Endothelial cell of umbilical vein (primary cell): ENCODE measurements around the gene ENGASE. TPM values are rescaled to one million over a fixed set of nuclear protein-coding genes. Genes with fewer than 3 reads are reported as not detected.

Source experiments
- BruUV-seq: library from RNA; stranded (reverse); fragments of 400-500 nt; replicated peaks from 2 replicates; lab custom pipeline; 2021; lab: Mats Ljungman, UMichigan
- CTCF ChIA-PET: fragments of 300-600, 350-600 bp; sonication (Branson Sonifier 250); formaldehyde crosslinking; loops from one replicate; lab custom pipeline; 2021; ENCODE audit warnings: antibody characterized with exemption, inconsistent platforms; lab: Charles Lee
- POLR2A ChIA-PET: fragments of 300-600, 350-600 bp; sonication (Branson Sonifier 250); formaldehyde crosslinking; loops from one replicate; lab custom pipeline; 2021; ENCODE audit warnings: antibody characterized with exemption, inconsistent platforms; lab: Charles Lee
- DNase-seq: peaks from one replicate; pipeline ENCODE4 v3.0.0-alpha.2; 2011; ENCODE audit warnings: low read depth, low spot score
- FAIRE-seq: peaks from 2 replicates; lab custom pipeline; 2011; peaks lifted over from hg19 to GRCh38; lab: Jason Lieb, UNC
- H2AFZ ChIP-seq: 2 replicates; pipeline ENCODE4 v1.6.0; 2012; ENCODE audit warnings: low read depth, low read length, control low read depth, inconsistent platforms
- H3K27ac ChIP-seq: 2 replicates; pipeline ENCODE4 v1.5.1; 2011; ENCODE audit warnings: low read depth, mild to moderate bottlenecking, control low read depth, low read length, moderate library complexity; ENCODE audit not compliant: insufficient read depth
- H3K27me3 ChIP-seq, 2 experiments: 2 replicates each; pipeline versions ENCODE4 v1.6.0 to v1.6.1; 2011; ENCODE audit warnings: low read length in 2 of 2, mixed read lengths in 1 of 2; ENCODE audit not compliant: control insufficient read depth in 2 of 2, insufficient read depth in 2 of 2
- H3K36me3 ChIP-seq, 2 experiments: 2 replicates in 1 of 2; 3 replicates in 1 of 2; pipeline ENCODE4 v1.5.1; 2011; ENCODE audit warnings: low read length in 2 of 2, mild to moderate bottlenecking in 1 of 2, moderate library complexity in 1 of 2; ENCODE audit not compliant: control insufficient read depth in 2 of 2, insufficient read depth in 2 of 2; ENCODE audit errors: extremely low read depth in 1 of 2
- H3K4me1 ChIP-seq: 3 replicates; pipeline ENCODE4 v1.5.1; 2011; ENCODE audit warnings: mild to moderate bottlenecking, low read length; ENCODE audit not compliant: control insufficient read depth, insufficient read depth; ENCODE audit errors: extremely low read depth
- H3K4me2 ChIP-seq: 2 replicates; pipeline ENCODE4 v1.6.1; 2011; ENCODE audit warnings: low read length, control low read depth, mixed read lengths; ENCODE audit not compliant: insufficient read depth
- H3K4me3 ChIP-seq, 3 experiments: fragments of 200-600 bp in 1 of 3; sonication (generic), shearing (Covaris generic) in 1 of 3; replicated peaks in 1 of 3; 2 replicates each; pipeline ENCODE4 v1.5.1; 2011 to 2016; ENCODE audit warnings: control low read depth in 3 of 3, low read length in 3 of 3, mild to moderate bottlenecking in 2 of 3, inconsistent platforms in 1 of 3, low read depth in 1 of 3, moderate library complexity in 1 of 3; ENCODE audit not compliant: insufficient read depth in 1 of 3
- H3K79me2 ChIP-seq: 2 replicates; pipeline ENCODE4 v1.6.0; 2012; ENCODE audit warnings: low read length, inconsistent platforms; ENCODE audit not compliant: control insufficient read depth, insufficient read depth
- H3K9ac ChIP-seq: replicated peaks from 2 replicates; pipeline ENCODE3; 2011; ENCODE audit warnings: low read length, control low read depth; ENCODE audit not compliant: insufficient read depth; ENCODE audit errors: extremely low read depth
- H3K9me1 ChIP-seq: replicated peaks from 3 replicates; pipeline ENCODE4 v1.6.0; 2011; ENCODE audit warnings: mild to moderate bottlenecking, low read length; ENCODE audit not compliant: control insufficient read depth, insufficient read depth; ENCODE audit errors: extremely low read depth
- H3K9me3 ChIP-seq: replicated peaks from 2 replicates; pipeline ENCODE4 v1.5.1; 2012; ENCODE audit warnings: low read length, inconsistent platforms; ENCODE audit not compliant: control insufficient read depth, insufficient read depth
- H4K20me1 ChIP-seq: replicated peaks from 2 replicates; pipeline ENCODE3; 2011; ENCODE audit warnings: mild to moderate bottlenecking, low read length; ENCODE audit not compliant: control insufficient read depth, insufficient read depth; ENCODE audit errors: extremely low read depth
- EZH2 ChIP-seq: IDR thresholded peaks from 2 replicates; pipeline ENCODE4 v1.6.1; 2012; ENCODE audit warnings: borderline replicate concordance, low read depth, mild to moderate bottlenecking, moderate library complexity, low read length, inconsistent platforms; ENCODE audit not compliant: severe bottlenecking
- FOS ChIP-seq: IDR thresholded peaks from 2 replicates; pipeline ENCODE4 v1.6.1; 2011; ENCODE audit warnings: mild to moderate bottlenecking, low read length, moderate library complexity, borderline replicate concordance; ENCODE audit not compliant: insufficient read depth
- GATA2 ChIP-seq: IDR thresholded peaks from 2 replicates; pipeline ENCODE4 v1.7.0; 2011; ENCODE audit warnings: low read depth, mild to moderate bottlenecking, moderate library complexity, mixed read lengths, low read length; ENCODE audit not compliant: insufficient read length, insufficient read depth
- JUN ChIP-seq: IDR thresholded peaks from 2 replicates; pipeline ENCODE4 v1.6.1; 2011; ENCODE audit warnings: borderline replicate concordance, low read depth; ENCODE audit not compliant: insufficient read length, insufficient read depth
- MYC ChIP-seq: IDR thresholded peaks from one replicate; pipeline ENCODE4 v1.6.1; 2011; ENCODE audit warnings: mild to moderate bottlenecking, low read depth, low read length
- POLR2A ChIP-seq: IDR thresholded peaks from 2 replicates; pipeline ENCODE4 v1.6.1; 2012; ENCODE audit warnings: low read depth, mild to moderate bottlenecking, control low read depth, low read length
- POLR2AphosphoS5 ChIP-seq: IDR thresholded peaks from 2 replicates; pipeline ENCODE4 v1.6.1; 2012; ENCODE audit warnings: low read depth, mild to moderate bottlenecking, control low read depth, low read length, moderate library complexity; ENCODE audit not compliant: insufficient read depth
- dilution Hi-C: fragments of 300-500 bp; cut with MboI; formaldehyde crosslinking; loops from one replicate; pipeline ENCODE4 v1.15.0; 2019; ENCODE audit warnings: low sequenced_read_pairs; ENCODE audit not compliant: extremely low pct_ligation_motif_present
- intact Hi-C: fragments of 100-400 bp; cut with micrococcal nuclease; formaldehyde crosslinking; loops from one replicate; pipeline ENCODE4 v1.10.0; 2022
- polyA plus RNA-seq, 4 experiments: library from polyadenylated mRNA; depleted of rRNA in 3 of 4; stranded (reverse) in 3 of 4; unstranded in 1 of 4; fragments of >200 nt; gene quantifications; 2 replicates each; pipeline versions ENCODE4 v1.2.1 to v1.2.3, GENCODE V29; 2011 to 2012; ENCODE audit warnings: missing spikeins in 1 of 4
- total RNA-seq: library from RNA; stranded (reverse); gene quantifications from 2 replicates; pipeline ENCODE4 v1.2.3, GENCODE V29; 2021
- TF ChIP-seq, protein P1 (sequence below), 2 donors: IDR thresholded peaks; 1 replicate in 1 of 2; 2 replicates in 1 of 2; pipeline ENCODE4 v1.5.1; 2011; ENCODE audit warnings: low read length in 2 of 2, mild to moderate bottlenecking in 2 of 2, moderate library complexity in 2 of 2, control low read depth in 1 of 2, inconsistent platforms in 1 of 2, low read depth in 1 of 2; ENCODE audit not compliant: insufficient read depth in 1 of 2; ENCODE audit errors: extremely low read depth in 1 of 2
- TF ChIP-seq, protein P2 (sequence below): IDR thresholded peaks from 2 replicates; pipeline ENCODE4 v1.6.1; 2011; ENCODE audit not compliant: insufficient read depth, insufficient read length

Gene ENGASE
- total and polyA plus RNA-seq, 2 donors (not counting 3 experiments of a cell fraction or from before 2014, with no cell fraction given), result 13.7 to 20.8 TPM

DNA sequence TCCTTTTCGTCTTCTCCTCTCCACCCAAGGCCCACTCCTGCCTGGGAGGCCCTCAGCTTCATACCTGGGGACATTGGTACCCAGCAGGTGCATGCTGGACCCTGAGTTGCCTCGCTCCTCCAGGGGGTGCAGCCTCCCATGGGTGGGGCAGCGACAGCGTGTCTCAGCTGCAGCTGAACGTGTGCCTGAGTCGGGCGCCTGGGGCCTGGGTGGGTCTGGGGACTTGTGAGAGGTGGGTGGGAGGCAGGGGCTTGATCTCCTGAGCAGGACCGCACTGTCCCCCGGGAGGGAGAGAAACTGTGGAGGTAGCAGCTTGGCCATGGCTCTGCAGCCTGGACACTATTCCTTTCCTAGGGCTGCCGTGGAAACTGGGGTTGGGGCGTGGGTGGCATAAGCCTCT lies 24.8 kb upstream of the ENGASE start:
- Histone ChIP-seq H3K27ac (no peak overlapping the region), H3K4me2 (no peak overlapping the region), H3K79me2 (no peaks in the 10 kb centered on the region), H3K27me3 (peaks cover 0 to 4% of the 10 kb centered on the region in 2 experiments), H2AFZ (no peak overlapping the region), H3K36me3 (no peaks in the 10 kb centered on the region), H3K9me1 (no peaks in the 10 kb centered on the region), H3K4me1 (peaks cover 5% of the 10 kb centered on the region), H3K9ac (no peak overlapping the region), H3K9me3 (no peaks in the 10 kb centered on the region), H3K4me3 (no peak overlapping the region), H4K20me1 (no peaks in the 10 kb centered on the region)
- TF ChIP-seq, protein P1, sequence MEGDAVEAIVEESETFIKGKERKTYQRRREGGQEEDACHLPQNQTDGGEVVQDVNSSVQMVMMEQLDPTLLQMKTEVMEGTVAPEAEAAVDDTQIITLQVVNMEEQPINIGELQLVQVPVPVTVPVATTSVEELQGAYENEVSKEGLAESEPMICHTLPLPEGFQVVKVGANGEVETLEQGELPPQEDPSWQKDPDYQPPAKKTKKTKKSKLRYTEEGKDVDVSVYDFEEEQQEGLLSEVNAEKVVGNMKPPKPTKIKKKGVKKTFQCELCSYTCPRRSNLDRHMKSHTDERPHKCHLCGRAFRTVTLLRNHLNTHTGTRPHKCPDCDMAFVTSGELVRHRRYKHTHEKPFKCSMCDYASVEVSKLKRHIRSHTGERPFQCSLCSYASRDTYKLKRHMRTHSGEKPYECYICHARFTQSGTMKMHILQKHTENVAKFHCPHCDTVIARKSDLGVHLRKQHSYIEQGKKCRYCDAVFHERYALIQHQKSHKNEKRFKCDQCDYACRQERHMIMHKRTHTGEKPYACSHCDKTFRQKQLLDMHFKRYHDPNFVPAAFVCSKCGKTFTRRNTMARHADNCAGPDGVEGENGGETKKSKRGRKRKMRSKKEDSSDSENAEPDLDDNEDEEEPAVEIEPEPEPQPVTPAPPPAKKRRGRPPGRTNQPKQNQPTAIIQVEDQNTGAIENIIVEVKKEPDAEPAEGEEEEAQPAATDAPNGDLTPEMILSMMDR (IDR thresholded peaks at IDR 0.05; ENCODE audit: extremely low read depth in 1 of 2, insufficient read depth in 1 of 2, low read depth in 1 of 2, low read length in 2 of 2), result no peak
- TF ChIP-seq JUN (no peak), POLR2A (no peak), GATA2 (no peak), POLR2AphosphoS5 (no peak), MYC (no peak), FOS (no peak), EZH2 (no peak)
- TF ChIP-seq, protein P2, sequence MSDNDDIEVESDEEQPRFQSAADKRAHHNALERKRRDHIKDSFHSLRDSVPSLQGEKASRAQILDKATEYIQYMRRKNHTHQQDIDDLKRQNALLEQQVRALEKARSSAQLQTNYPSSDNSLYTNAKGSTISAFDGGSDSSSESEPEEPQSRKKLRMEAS, result no peak
- POLR2A ChIA-PET, result no interaction called here
- CTCF ChIA-PET, result interaction anchor here (0.8 to 3.3 kb wide), 4 partner anchors 10 to 342 kb away, joined by 3 to 16 read pairs (median 6); no protein-coding TSS in a partner anchor
- DNase-seq, result no peak
- no peak for FAIRE-seq
- BruUV-seq, result no TSS peak
- dilution Hi-C loops, result no loop called here
- intact Hi-C loops, result no loop called here
